ENCODE data around the gene GMEB2. TPM values are rescaled to one million over a fixed set of nuclear protein-coding genes. Genes with fewer than 3 reads are reported as not detected.
"Not testable (repeated sequence)": the region's sequence is repeated elsewhere in the genome, so short reads cannot be mapped to it uniquely, and the experiment has no call there.

GMEB2 gene
- total RNA-seq, 1 experiment from 2014 or later = 10.4 TPM

GRCh38 chr20:63661959-63662812 is 35.3 kb upstream of the GMEB2 start:
- H3K36me3 ChIP-seq = peaks cover 64% of the 10 kb centered on the region
- no peak for DNase-seq (ENCODE audit: low read depth in 1 of 2, low spot score in 2 of 2)
- no peak overlapping the region for H3K4me3 ChIP-seq
- no peaks in the 10 kb centered on the region for H3K9me3 ChIP-seq (replicated peaks)
- H3K27ac ChIP-seq = no peak overlapping the region
- peaks cover 10% of the 10 kb centered on the region for H3K4me1 ChIP-seq (replicated peaks)
- no peaks in the 10 kb centered on the region for H3K27me3 ChIP-seq (replicated peaks)

- H3K9me3 ChIP-seq (replicated peaks) = no peaks in the 10 kb centered on the region
- DNase-seq (ENCODE audit: low read depth in 1 of 2, low spot score in 2 of 2) = no peak
- H3K27ac ChIP-seq = no peak overlapping the region
- H3K27me3 ChIP-seq (replicated peaks) = no peaks in the 10 kb centered on the region
- no peak overlapping the region for H3K4me3 ChIP-seq
- peaks cover 10% of the 10 kb centered on the region for H3K4me1 ChIP-seq (replicated peaks)
- peaks cover 57% of the 10 kb centered on the region for H3K36me3 ChIP-seq
Observed at GRCh38 chr20:63661108-63661507, 34.2 kb upstream of the GMEB2 start.

GRCh38 chr20:63660622-63661021 is 33.7 kb upstream of the GMEB2 start:
- Histone ChIP-seq H3K4me1 (replicated peaks) (peaks cover 10% of the 10 kb centered on the region), H3K36me3 (peaks cover 53% of the 10 kb centered on the region), H3K9me3 (replicated peaks) (no peaks in the 10 kb centered on the region), H3K27ac (no peak overlapping the region), H3K27me3 (replicated peaks) (no peaks in the 10 kb centered on the region), H3K4me3 (no peak overlapping the region)
- DNase-seq (ENCODE audit: low read depth in 1 of 2, low spot score in 2 of 2) = no peak

- not testable (repeated sequence) for H3K27me3 ChIP-seq (replicated peaks); H3K27ac ChIP-seq; H3K9me3 ChIP-seq (replicated peaks); H3K4me1 ChIP-seq (replicated peaks); H3K4me3 ChIP-seq; DNase-seq (ENCODE audit: low read depth in 1 of 2, low spot score in 2 of 2)
- peaks cover 48% of the 10 kb centered on the region for H3K36me3 ChIP-seq
Observed at GRCh38 chr20:63660174-63660573, 33.3 kb upstream of the GMEB2 start.

- Histone ChIP-seq H3K4me3 (peak overlapping the region; percentile 72), H3K4me1 (replicated peaks) (peaks cover 10% of the 10 kb centered on the region), H3K36me3 (peaks cover 40% of the 10 kb centered on the region), H3K27ac (no peak overlapping the region), H3K9me3 (replicated peaks) (no peaks in the 10 kb centered on the region), H3K27me3 (replicated peaks) (peaks cover 5% of the 10 kb centered on the region)
- no peak for DNase-seq (ENCODE audit: low read depth in 1 of 2, low spot score in 2 of 2)
Observed at GRCh38 chr20:63659370-63659769, 32.5 kb upstream of the GMEB2 start.

GRCh38 chr20:63658749-63659187 is 31.9 kb upstream of the GMEB2 start:
- Histone ChIP-seq H3K4me1 (replicated peaks) (peaks cover 13% of the 10 kb centered on the region), H3K27me3 (replicated peaks) (peaks cover 11% of the 10 kb centered on the region), H3K27ac (no peak overlapping the region), H3K4me3 (peak overlapping the region; percentile 72), H3K9me3 (replicated peaks) (no peaks in the 10 kb centered on the region), H3K36me3 (peaks cover 34% of the 10 kb centered on the region)
- no peak for DNase-seq (ENCODE audit: low read depth in 1 of 2, low spot score in 2 of 2)

GRCh38 chr20:63657937-63658748 is 31.2 kb upstream of the GMEB2 start, which contains the start of gene RTEL1:
RTEL1 (plus strand) TSS chr20:63658312; CDS start chr20:63659403, 1,091 bp downstream.
- DNase-seq (ENCODE audit: low read depth in 1 of 2, low spot score in 2 of 2) = peak; percentile 89 to 96
- Histone ChIP-seq H3K36me3 (peaks cover 28% of the 10 kb centered on the region), H3K27me3 (replicated peaks) (peaks cover 14% of the 10 kb centered on the region), H3K4me3 (peak within 1 kb of the TSS; percentile 72), H3K27ac (peak within 1 kb of the TSS; percentile 42), H3K9me3 (replicated peaks) (no peaks in the 10 kb centered on the region), H3K4me1 (replicated peaks) (peaks cover 16% of the 10 kb centered on the region)

GRCh38 chr20:63657260-63657936 is 30.5 kb upstream of the GMEB2 start:
- Histone ChIP-seq H3K27me3 (replicated peaks) (peaks cover 21% of the 10 kb centered on the region), H3K9me3 (replicated peaks) (no peaks in the 10 kb centered on the region), H3K4me1 (replicated peaks) (peaks cover 23% of the 10 kb centered on the region), H3K4me3 (no peak overlapping the region; the same call in 1 of the 2 replicates), H3K27ac (no peak overlapping the region), H3K36me3 (peaks cover 20% of the 10 kb centered on the region)
- no peak for DNase-seq (ENCODE audit: low read depth in 1 of 2, low spot score in 2 of 2)

GRCh38 chr20:63656451-63656850 is 29.6 kb upstream of the GMEB2 start:
- Histone ChIP-seq H3K4me1 (replicated peaks) (peaks cover 27% of the 10 kb centered on the region), H3K9me3 (replicated peaks) (no peaks in the 10 kb centered on the region), H3K27ac (no peak overlapping the region), H3K4me3 (no peak overlapping the region), H3K36me3 (peaks cover 11% of the 10 kb centered on the region), H3K27me3 (replicated peaks) (peaks cover 31% of the 10 kb centered on the region)
- no peak for DNase-seq (ENCODE audit: low read depth in 1 of 2, low spot score in 2 of 2)

- Histone ChIP-seq H3K27me3 (replicated peaks) (peaks cover 35% of the 10 kb centered on the region), H3K4me3 (no peak overlapping the region), H3K9me3 (replicated peaks) (no peaks in the 10 kb centered on the region), H3K4me1 (replicated peaks) (peaks cover 27% of the 10 kb centered on the region), H3K36me3 (peaks cover 5% of the 10 kb centered on the region), H3K27ac (no peak overlapping the region)
- no peak for DNase-seq (ENCODE audit: low read depth in 1 of 2, low spot score in 2 of 2)
Observed at GRCh38 chr20:63655249-63655648, 28.3 kb upstream of the GMEB2 start.

GRCh38 chr20:63653974-63654668 is 27.2 kb upstream of the GMEB2 start:
- no peaks in the 10 kb centered on the region for H3K9me3 ChIP-seq (replicated peaks)
- no peak overlapping the region for H3K27ac ChIP-seq
- no peaks in the 10 kb centered on the region; the same call in 1 of the 2 replicates for H3K36me3 ChIP-seq
- peaks cover 35% of the 10 kb centered on the region for H3K27me3 ChIP-seq (replicated peaks)
- DNase-seq (ENCODE audit: low read depth in 1 of 2, low spot score in 2 of 2) = no peak
- H3K4me1 ChIP-seq (replicated peaks) = peaks cover 23% of the 10 kb centered on the region
- no peak overlapping the region for H3K4me3 ChIP-seq

- no peaks in the 10 kb centered on the region for H3K36me3 ChIP-seq
- DNase-seq (ENCODE audit: low read depth in 1 of 2, low spot score in 2 of 2) = peak; percentile 29 to 74
- no peak within 1 kb of the TSS for H3K27ac ChIP-seq
- peaks cover 21% of the 10 kb centered on the region for H3K4me1 ChIP-seq (replicated peaks)
- peaks cover 35% of the 10 kb centered on the region for H3K27me3 ChIP-seq (replicated peaks)
- no peaks in the 10 kb centered on the region for H3K9me3 ChIP-seq (replicated peaks)
- peak within 1 kb of the TSS; percentile 29 for H3K4me3 ChIP-seq
Observed at GRCh38 chr20:63653041-63653973, 26.4 kb upstream of the GMEB2 start, which contains the start of gene STMN3. STMN3 (minus strand) TSS chr20:63653424; CDS start chr20:63653345, 79 bp downstream.
